Body of pancreas (tissue), 4 donors: ENCODE measurements around the gene RNF168. TPM values are rescaled to one million over a fixed set of nuclear protein-coding genes. Genes with fewer than 3 reads are reported as not detected.

Source experiments
- ATAC-seq: fragments of 150-250 bp; one replicate; pipeline ENCODE4 v1.9.1; 2016
- DNase-seq, 4 donors: peaks; one replicate each; pipeline ENCODE4 v3.0.0-alpha.2; 2019
- H3K27ac ChIP-seq, 4 donors: fragments of 200-600 bp; sonication (generic); 1 replicate in 3 of 4; 2 replicates in 1 of 4; pipeline versions ENCODE4 v1.5.1 to v1.6.1; 2016 to 2019; ENCODE audit warnings: mild to moderate bottlenecking in 1 of 4, mixed read lengths in 1 of 4, moderate library complexity in 1 of 4
- H3K27me3 ChIP-seq, 2 donors: fragments of 200-600 bp; sonication (generic); one replicate each; pipeline ENCODE4 v1.6.0; 2016; ENCODE audit warnings: mild to moderate bottlenecking in 1 of 2
- H3K36me3 ChIP-seq, 2 donors: fragments of 200-600 bp; sonication (generic); replicated peaks in 1 of 2; 2 replicates each; pipeline ENCODE4 v1.5.1; 2016; ENCODE audit warnings: low read depth in 2 of 2; ENCODE audit not compliant: insufficient read depth in 1 of 2
- H3K4me1 ChIP-seq: fragments of 200-600 bp; sonication (generic); one replicate; pipeline ENCODE4 v1.6.0; 2016
- H3K4me3 ChIP-seq, 2 donors: fragments of 200-600 bp; sonication (generic); 1 replicate in 1 of 2; 2 replicates in 1 of 2; pipeline ENCODE4 v1.5.1; 2016 to 2019
- H3K9me3 ChIP-seq, 3 donors: fragments of 200-600 bp; sonication (generic); 1 replicate in 2 of 3; 2 replicates in 1 of 3; pipeline ENCODE4 v1.5.1; 2016
- CTCF ChIP-seq, 7 experiments: fragments of 450-650 bp in 4 of 7; fragments of 200-600 bp in 3 of 7; sonication (generic) in 3 of 7; IDR thresholded peaks; one replicate each; pipeline ENCODE4 v1.5.1; 2016 to 2019; ENCODE audit warnings: antibody characterized with exemption in 7 of 7
- POLR2A ChIP-seq, 3 donors: fragments of 450-650 bp; IDR thresholded peaks; one replicate each; pipeline ENCODE4 v1.6.1; 2016; ENCODE audit warnings: antibody characterized with exemption in 3 of 3, mild to moderate bottlenecking in 2 of 3
- WGBS, 2 donors: methylation state at CpG; one replicate each; pipeline ENCODE4 v1.1.5; 2017; 5-methylcytosine and 5-hydroxymethylcytosine counted together
- intact Hi-C: fragments of 100-400 bp; cut with DNase I; formaldehyde crosslinking; loops from one replicate; pipeline ENCODE4 v1.15.1; 2023
- small RNA-seq: library from RNA; depleted of rRNA; stranded (forward); fragments of <200 nt; gene quantifications from one replicate; pipeline ENCODE3, GENCODE V24; 2016
- total RNA-seq, 2 donors: library from RNA; depleted of rRNA; stranded (reverse); fragments of >200 nt; gene quantifications; one replicate each; pipeline ENCODE4 v1.1.0, GENCODE V29; 2016

The RNF168 gene
- total RNA-seq, 2 donors from 2014 or later, result 7.0 to 8.9 TPM

DNA sequence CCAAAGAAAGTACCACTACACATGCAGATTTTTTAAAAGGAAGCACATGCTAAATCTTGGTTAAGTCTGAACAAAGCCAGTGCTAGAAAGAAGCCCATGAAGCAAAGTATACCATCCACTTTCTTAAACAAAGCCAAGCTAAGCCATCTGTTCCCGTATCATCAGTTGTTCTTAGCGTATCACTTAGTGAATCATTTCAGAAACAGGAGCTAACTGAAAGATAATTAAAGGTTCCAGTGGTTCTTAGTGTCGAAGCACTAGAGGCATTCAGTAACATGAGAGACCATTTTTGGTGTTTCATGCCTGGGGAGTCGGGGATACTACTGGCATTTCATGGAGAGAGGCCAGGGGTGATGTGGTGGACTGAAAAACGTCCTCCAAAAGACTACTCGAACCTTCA, 84.2 kb downstream of the RNF168 start:
- intact Hi-C loops, result no loop called here
- no peak for DNase-seq
- no peaks in the 10 kb centered on the region for H3K36me3 ChIP-seq
- no peaks in the 10 kb centered on the region for H3K27me3 ChIP-seq
- H3K27ac ChIP-seq, result no peak overlapping the region
- WGBS, 2 donors, result 87 to 94% methylated on average over 6 of the region's 6 CpGs
- no peak overlapping the region for H3K4me3 ChIP-seq
- ATAC-seq, result no peak
- TF ChIP-seq POLR2A (IDR thresholded peaks at IDR 0.05), result no peak
- TF ChIP-seq CTCF (IDR thresholded peaks at IDR 0.05), result no peak
- no peaks in the 10 kb centered on the region for H3K9me3 ChIP-seq
- H3K4me1 ChIP-seq, result peaks cover 23% of the 10 kb centered on the region

Small RNA genes lying within 50 kb of the gene (small RNA-seq; reads per million reads assigned to genes)
- not detected for gene AC083822.1
- not detected for gene AC117490.1
- not detected for gene RPS29P3

Other genes with a start within 250 kb of the RNF168 start
- gene PCYT1A, start 216.0 kb downstream of the RNF168 start, total RNA-seq, result 10 to 100 TPM; 30.9 to 47.8 TPM
- 1 to 10 TPM; 5.6 to 8.3 TPM for gene DYNLT2B, start 185.5 kb downstream of the RNF168 start, total RNA-seq
- not detected for gene TM4SF19, start 165.4 kb downstream of the RNF168 start, total RNA-seq
- gene UBXN7, start 71.3 kb downstream of the RNF168 start, total RNA-seq, result 10 to 100 TPM in 1 of 2 donors, 1 to 10 TPM in 1; 8.6 to 11.2 TPM
- not detected for gene SMCO1, start 11.6 kb upstream of the RNF168 start, total RNA-seq
- 1 to 10 TPM in 1 of 2 donors, under 1 TPM in 1; 0.66 to 4.2 TPM for gene WDR53, start 64.8 kb upstream of the RNF168 start, total RNA-seq
- 1 to 10 TPM; 1.3 to 4.4 TPM for gene FBXO45, start 64.9 kb upstream of the RNF168 start, total RNA-seq
- gene NRROS, start 135.9 kb upstream of the RNF168 start, total RNA-seq, result 1 to 10 TPM in 1 of 2 donors, under 1 TPM in 1; 0.66 to 1.8 TPM
- gene CEP19, start 208.5 kb upstream of the RNF168 start, total RNA-seq, result under 1 TPM in 1 of 2 donors, not detected in 1; 0.78 TPM
- 10 to 100 TPM; 16.6 to 41.5 TPM for gene PIGX, start 208.6 kb upstream of the RNF168 start, total RNA-seq
- 10 to 100 TPM; 27.5 to 28.3 TPM for gene PAK2, start 236.1 kb upstream of the RNF168 start, total RNA-seq